ENCODE measurements around the gene ADK. TPM values are rescaled to one million over a fixed set of nuclear protein-coding genes. Genes with fewer than 3 reads are reported as not detected.

ADK gene
- total and polyA plus RNA-seq, 2 of the 4 experiments (the other 2 are of a cell fraction): 30.6 to 40.9 TPM

- no peak for DNase-seq
- no peak overlapping the region for H4K5ac ChIP-seq (ENCODE audit: low read depth, low read length)
- H3K14ac ChIP-seq (replicated peaks; ENCODE audit: low read depth, low read length): no peak overlapping the region
- H2AK9ac ChIP-seq (replicated peaks; ENCODE audit: low read depth, low read length, poor library complexity): no peak overlapping the region
- H2BK15ac ChIP-seq (ENCODE audit: low read depth, low read length): no peak overlapping the region
- no peak overlapping the region for H3K27ac ChIP-seq (ENCODE audit: insufficient read depth, low read length)
- H3K79me1 ChIP-seq (ENCODE audit: low read depth in 1 of 2, low read length in 2 of 2): peaks cover 8 to 16% of the 10 kb centered on the region in 2 experiments; a peak in 3 of 4 replicates
- ATAC-seq (ENCODE audit: low read depth): no peak
- H2BK5ac ChIP-seq (ENCODE audit: low read depth, low read length, poor library complexity, severe bottlenecking): no peak overlapping the region
- BruUV-seq (replicated peaks): no TSS peak
- no peak overlapping the region for H2AFZ ChIP-seq (replicated peaks; ENCODE audit: low read length, poor library complexity)
- no peaks in the 10 kb centered on the region for H3K27me3 ChIP-seq (ENCODE audit: control insufficient read depth, insufficient read depth, low read length)
- no peak overlapping the region for H2AK5ac ChIP-seq (ENCODE audit: low read depth, low read length)
- H3K4me3 ChIP-seq (ENCODE audit: insufficient read depth, low read depth, low read length): no peak overlapping the region
- no peak overlapping the region for H2BK20ac ChIP-seq (ENCODE audit: low read depth, low read length)
- H3K4me1 ChIP-seq (ENCODE audit: control insufficient read depth, insufficient read depth, low read length): no peaks in the 10 kb centered on the region
- no peak overlapping the region for H3K18ac ChIP-seq (ENCODE audit: low read depth, low read length)
- 100% methylated on average over 2 of the region's 6 CpGs; no CpG with 5 or more reads in 1 of the 2 experiments for WGBS, 2 experiments (ENCODE audit: extremely low coverage in 2 of 2, insufficient read length in 1 of 2)
- dilution Hi-C loops (cut with HindIII; ENCODE audit: low sequenced_read_pairs, unreplicated experiment) (no loop called here), in situ Hi-C loops (cut with MboI; ENCODE audit: low sequenced_read_pairs) (no loop called here), intact Hi-C loops (cut with micrococcal nuclease) (no loop called here)
- H3K56ac ChIP-seq (ENCODE audit: extremely low read depth, insufficient read depth, low read length): no peak overlapping the region
- no peaks in the 10 kb centered on the region for H4K20me1 ChIP-seq (ENCODE audit: insufficient read depth, low read length)
- H4K91ac ChIP-seq (ENCODE audit: insufficient read depth, low read depth, low read length): no peak overlapping the region
- CTCF ChIA-PET: no interaction called here
- H3K4me2 ChIP-seq (ENCODE audit: low read depth, low read length): no peak overlapping the region
- TF ChIP-seq, protein P1, sequence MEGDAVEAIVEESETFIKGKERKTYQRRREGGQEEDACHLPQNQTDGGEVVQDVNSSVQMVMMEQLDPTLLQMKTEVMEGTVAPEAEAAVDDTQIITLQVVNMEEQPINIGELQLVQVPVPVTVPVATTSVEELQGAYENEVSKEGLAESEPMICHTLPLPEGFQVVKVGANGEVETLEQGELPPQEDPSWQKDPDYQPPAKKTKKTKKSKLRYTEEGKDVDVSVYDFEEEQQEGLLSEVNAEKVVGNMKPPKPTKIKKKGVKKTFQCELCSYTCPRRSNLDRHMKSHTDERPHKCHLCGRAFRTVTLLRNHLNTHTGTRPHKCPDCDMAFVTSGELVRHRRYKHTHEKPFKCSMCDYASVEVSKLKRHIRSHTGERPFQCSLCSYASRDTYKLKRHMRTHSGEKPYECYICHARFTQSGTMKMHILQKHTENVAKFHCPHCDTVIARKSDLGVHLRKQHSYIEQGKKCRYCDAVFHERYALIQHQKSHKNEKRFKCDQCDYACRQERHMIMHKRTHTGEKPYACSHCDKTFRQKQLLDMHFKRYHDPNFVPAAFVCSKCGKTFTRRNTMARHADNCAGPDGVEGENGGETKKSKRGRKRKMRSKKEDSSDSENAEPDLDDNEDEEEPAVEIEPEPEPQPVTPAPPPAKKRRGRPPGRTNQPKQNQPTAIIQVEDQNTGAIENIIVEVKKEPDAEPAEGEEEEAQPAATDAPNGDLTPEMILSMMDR (conservative IDR thresholded peaks at IDR 0.05; ENCODE audit: low read depth, low read length): no peak
- no peak for TF ChIP-seq POLR2A (IDR thresholded peaks at IDR 0.05; ENCODE audit: low read depth, low read length)
- no peak for TF ChIP-seq FOS (IDR thresholded peaks at IDR 0.05; ENCODE audit: low read depth, low read length)
- TF ChIP-seq MAZ (IDR thresholded peaks at IDR 0.05; ENCODE audit: borderline replicate concordance, low read depth, low read length): no peak
- TF ChIP-seq CHD1 (IDR thresholded peaks at IDR 0.05; ENCODE audit: low read depth, low read length): no peak
- no peak for TF ChIP-seq MXI1 (IDR thresholded peaks at IDR 0.05; ENCODE audit: borderline replicate concordance, low read depth, low read length)
- TF ChIP-seq RFX5 (IDR thresholded peaks at IDR 0.05; ENCODE audit: low read depth, low read length): no peak
- no peak for TF ChIP-seq NFE2L2 (IDR thresholded peaks at IDR 0.05; ENCODE audit: low read depth, low read length)
- TF ChIP-seq RCOR1 (IDR thresholded peaks at IDR 0.05; ENCODE audit: insufficient replicate concordance, low read length): no peak
- no peak for TF ChIP-seq SMC3 (IDR thresholded peaks at IDR 0.05; ENCODE audit: low read depth, low read length)
- no peak for TF ChIP-seq USF2 (IDR thresholded peaks at IDR 0.05; ENCODE audit: low read depth, low read length)
- no peak for TF ChIP-seq BHLHE40 (IDR thresholded peaks at IDR 0.05; ENCODE audit: low read depth, low read length)
- no peak for TF ChIP-seq MAFK (IDR thresholded peaks at IDR 0.05; ENCODE audit: low read depth, low read length)
- no peak for TF ChIP-seq CEBPB (IDR thresholded peaks at IDR 0.05; ENCODE audit: low read depth, low read length)
- TF ChIP-seq ELK1 (IDR thresholded peaks at IDR 0.05; ENCODE audit: borderline replicate concordance, low read depth, low read length): no peak
- no peak overlapping the region for H3K4ac ChIP-seq (ENCODE audit: low read depth, low read length)
- no peak overlapping the region for H2BK120ac ChIP-seq (ENCODE audit: low read depth, low read length)
- no peak overlapping the region for H3K9ac ChIP-seq (ENCODE audit: low read depth, low read length)
- H3K9me1 ChIP-seq (ENCODE audit: insufficient read depth, low read length): 0 out of 2 replicates have a peak, but pooled peaks cover 2% of the 10 kb centered on the region
- H3K23ac ChIP-seq (ENCODE audit: low read depth, low read length): no peak overlapping the region
- POLR2A ChIA-PET (ENCODE audit: unreplicated experiment): no interaction called here
- H4K8ac ChIP-seq (ENCODE audit: low read depth in 2 of 2, low read length in 2 of 2): no peak overlapping the region
- peaks cover 7% of the 10 kb centered on the region for H3K9me3 ChIP-seq (ENCODE audit: control insufficient read depth, insufficient read depth, low read length)
- H3K36me3 ChIP-seq (ENCODE audit: control insufficient read depth, insufficient read depth, low read length): no peaks in the 10 kb centered on the region
These were observed 196.5 kb downstream of the ADK start for GRCh38 chr10:74347522-74347921.

Measured in IMR-90 (cell line).